H9 (cell line): ENCODE measurements around the gene NPAS2. TPM values are rescaled to one million over a fixed set of nuclear protein-coding genes. Genes with fewer than 3 reads are reported as not detected.
A peak's percentile ranks its signal among the peaks of the same experiment; 100 is the strongest.

Source experiments
- DNase-seq: peaks from one replicate; pipeline ENCODE4 v3.0.0-alpha.2; 2017
- H2AFZ ChIP-seq: one replicate; pipeline ENCODE4 v1.6.1; 2013; ENCODE audit warnings: mild to moderate bottlenecking, low read length, control low read depth, moderate library complexity
- H2AK5ac ChIP-seq: 2 replicates; pipeline ENCODE4 v1.6.1; 2013; ENCODE audit warnings: low read length, control low read depth, mixed read lengths; ENCODE audit not compliant: insufficient read length
- H2BK120ac ChIP-seq: one replicate; pipeline ENCODE4 v1.6.1; 2013; ENCODE audit warnings: low read depth, mild to moderate bottlenecking, low read length, control low read depth, inconsistent platforms; ENCODE audit not compliant: poor library complexity, severe bottlenecking
- H2BK12ac ChIP-seq: 2 replicates; pipeline ENCODE4 v1.6.1; 2013; ENCODE audit warnings: low read length, control low read depth, mixed read lengths, low read depth; ENCODE audit not compliant: insufficient read length
- H2BK15ac ChIP-seq: 2 replicates; pipeline ENCODE4 v1.6.1; 2013; ENCODE audit warnings: low read depth, low read length, control low read depth
- H2BK20ac ChIP-seq: one replicate; pipeline ENCODE4 v1.6.1; 2013; ENCODE audit warnings: low read depth, mild to moderate bottlenecking, low read length, control low read depth, inconsistent platforms; ENCODE audit not compliant: poor library complexity, severe bottlenecking
- H2BK5ac ChIP-seq: 2 replicates; pipeline ENCODE4 v1.6.1; 2013; ENCODE audit warnings: low read length, control low read depth, mixed read lengths; ENCODE audit not compliant: insufficient read length
- H3K14ac ChIP-seq: 2 replicates; pipeline ENCODE4 v1.6.1; 2013; ENCODE audit warnings: low read length, control low read depth; ENCODE audit not compliant: insufficient read depth
- H3K18ac ChIP-seq: 2 replicates; pipeline ENCODE4 v1.6.1; 2013; ENCODE audit warnings: low read depth, mild to moderate bottlenecking, mixed read lengths, low read length, control low read depth; ENCODE audit not compliant: insufficient read length
- H3K23ac ChIP-seq: 2 replicates; pipeline ENCODE4 v1.6.1; 2013; ENCODE audit warnings: low read length, control low read depth, mixed read lengths, low read depth; ENCODE audit not compliant: insufficient read length
- H3K23me2 ChIP-seq: 2 replicates; pipeline ENCODE4 v1.6.1; 2013; ENCODE audit warnings: low read depth, mild to moderate bottlenecking, mixed read lengths, low read length, control low read depth; ENCODE audit not compliant: insufficient read length, poor library complexity, severe bottlenecking
- H3K27ac ChIP-seq: 2 replicates; pipeline ENCODE4 v1.5.1; 2013; ENCODE audit warnings: low read length, control low read depth, mixed read lengths, low read depth; ENCODE audit not compliant: insufficient read length
- H3K27me3 ChIP-seq: 2 replicates; pipeline ENCODE4 v1.6.1; 2013; ENCODE audit warnings: low read length, control low read depth, inconsistent platforms; ENCODE audit not compliant: insufficient read depth
- H3K4ac ChIP-seq: 2 replicates; pipeline ENCODE4 v1.6.1; 2013; ENCODE audit warnings: low read depth, mild to moderate bottlenecking, control low read depth, inconsistent platforms, low read length, moderate library complexity
- H3K4me1 ChIP-seq: 2 replicates; pipeline ENCODE4 v1.6.1; 2013; ENCODE audit warnings: low read length, control low read depth, inconsistent platforms; ENCODE audit not compliant: insufficient read depth
- H3K4me2 ChIP-seq: 2 replicates; pipeline ENCODE4 v1.6.1; 2013; ENCODE audit warnings: low read length, control low read depth, mixed read lengths; ENCODE audit not compliant: insufficient read length, insufficient read depth
- H3K56ac ChIP-seq: 2 replicates; pipeline ENCODE4 v1.6.1; 2013; ENCODE audit warnings: low read depth, mild to moderate bottlenecking, mixed read lengths, low read length, control low read depth; ENCODE audit not compliant: insufficient read length
- H3K79me1 ChIP-seq: 2 replicates; pipeline ENCODE4 v1.6.1; 2013; ENCODE audit warnings: low read depth, mild to moderate bottlenecking, moderate library complexity, low read length, control low read depth, inconsistent platforms; ENCODE audit not compliant: insufficient read depth, poor library complexity, severe bottlenecking
- H3K79me2 ChIP-seq: 2 replicates; pipeline ENCODE4 v1.6.1; 2013; ENCODE audit warnings: low read length, control low read depth, inconsistent platforms; ENCODE audit not compliant: insufficient read depth
- H3K9ac ChIP-seq: 2 replicates; pipeline ENCODE4 v1.6.1; 2013; ENCODE audit warnings: low read length, control low read depth, mixed read lengths; ENCODE audit not compliant: insufficient read length; ENCODE audit errors: extremely low read depth
- H3K9me3 ChIP-seq: one replicate; pipeline ENCODE4 v1.6.1; 2013; ENCODE audit warnings: low read depth, low read length, inconsistent platforms; ENCODE audit not compliant: control insufficient read depth
- H3T11ph ChIP-seq: one replicate; pipeline ENCODE4 v1.6.1; 2013; ENCODE audit warnings: mild to moderate bottlenecking, low read length, control low read depth, inconsistent platforms
- H4K20me1 ChIP-seq: one replicate; pipeline ENCODE4 v1.6.1; 2013; ENCODE audit not compliant: control insufficient read depth, insufficient read length, insufficient read depth
- H4K5ac ChIP-seq: 2 replicates; pipeline ENCODE4 v1.6.1; 2013; ENCODE audit warnings: low read depth, mild to moderate bottlenecking, mixed read lengths, low read length, control low read depth; ENCODE audit not compliant: insufficient read length
- H4K8ac ChIP-seq: replicated peaks from 2 replicates; pipeline ENCODE4 v1.6.1; 2013; ENCODE audit warnings: low read length, control low read depth, mixed read lengths, low read depth; ENCODE audit not compliant: insufficient read length
- H4K91ac ChIP-seq: 2 replicates; pipeline ENCODE4 v1.6.1; 2013; ENCODE audit warnings: low read depth, mild to moderate bottlenecking, moderate library complexity, mixed read lengths, low read length, control low read depth; ENCODE audit not compliant: insufficient read length
- H3K27ac Mint-ChIP-seq, 3 experiments: 2 replicates in 2 of 3; 3 replicates in 1 of 3; pipeline ENCODE4 v1.8.0; 2020 to 2021; ENCODE audit warnings: mixed read lengths in 3 of 3, mild to moderate bottlenecking in 1 of 3, moderate library complexity in 1 of 3
- H3K27me3 Mint-ChIP-seq: 2 replicates; pipeline ENCODE4 v1.8.0; 2021; ENCODE audit warnings: low read depth, mild to moderate bottlenecking, moderate library complexity, mixed read lengths
- H3K36me3 Mint-ChIP-seq, 3 experiments: 2 replicates in 2 of 3; 3 replicates in 1 of 3; pipeline ENCODE4 v1.8.0; 2020 to 2021; ENCODE audit warnings: low read depth in 3 of 3, mixed read lengths in 3 of 3; ENCODE audit not compliant: insufficient read depth in 1 of 3
- H3K4me1 Mint-ChIP-seq, 2 experiments: 2 replicates each; pipeline ENCODE4 v1.8.0; 2020; ENCODE audit warnings: mixed read lengths in 2 of 2
- H3K4me3 Mint-ChIP-seq, 2 experiments: 2 replicates in 1 of 2; 3 replicates in 1 of 2; pipeline ENCODE4 v1.8.0; 2020 to 2021; ENCODE audit warnings: mild to moderate bottlenecking in 2 of 2, mixed read lengths in 2 of 2, moderate library complexity in 1 of 2
- H3K9me3 Mint-ChIP-seq, 2 experiments: 2 replicates in 1 of 2; 3 replicates in 1 of 2; pipeline ENCODE4 v1.8.0; 2020; ENCODE audit warnings: mild to moderate bottlenecking in 2 of 2, mixed read lengths in 2 of 2, moderate library complexity in 1 of 2
- WGBS: extraction: QIAGEN DNeasy Blood & Tissue Kit; methylation state at CpG from one replicate; pipeline ENCODE4 v1.1.7; 2013; ENCODE audit warnings: missing lambda C conversion rate, low lambda C conversion rate, mixed read lengths; ENCODE audit not compliant: insufficient read length; ENCODE audit errors: extremely low coverage; 5-methylcytosine and 5-hydroxymethylcytosine counted together
- total RNA-seq: library from RNA; stranded (reverse); gene quantifications from 2 replicates; pipeline ENCODE4 v1.2.1, GENCODE V29; 2021
- TF ChIP-seq, protein P1 (sequence below): fragments of 200-600 bp; sonication (generic); conservative IDR thresholded peaks from 3 replicates; pipeline ENCODE4 v1.8.0; 2021; ENCODE audit warnings: antibody characterized with exemption, mild to moderate bottlenecking

NPAS2 gene
- total RNA-seq, 1 experiment from 2014 or later: 1.3 TPM

DNA sequence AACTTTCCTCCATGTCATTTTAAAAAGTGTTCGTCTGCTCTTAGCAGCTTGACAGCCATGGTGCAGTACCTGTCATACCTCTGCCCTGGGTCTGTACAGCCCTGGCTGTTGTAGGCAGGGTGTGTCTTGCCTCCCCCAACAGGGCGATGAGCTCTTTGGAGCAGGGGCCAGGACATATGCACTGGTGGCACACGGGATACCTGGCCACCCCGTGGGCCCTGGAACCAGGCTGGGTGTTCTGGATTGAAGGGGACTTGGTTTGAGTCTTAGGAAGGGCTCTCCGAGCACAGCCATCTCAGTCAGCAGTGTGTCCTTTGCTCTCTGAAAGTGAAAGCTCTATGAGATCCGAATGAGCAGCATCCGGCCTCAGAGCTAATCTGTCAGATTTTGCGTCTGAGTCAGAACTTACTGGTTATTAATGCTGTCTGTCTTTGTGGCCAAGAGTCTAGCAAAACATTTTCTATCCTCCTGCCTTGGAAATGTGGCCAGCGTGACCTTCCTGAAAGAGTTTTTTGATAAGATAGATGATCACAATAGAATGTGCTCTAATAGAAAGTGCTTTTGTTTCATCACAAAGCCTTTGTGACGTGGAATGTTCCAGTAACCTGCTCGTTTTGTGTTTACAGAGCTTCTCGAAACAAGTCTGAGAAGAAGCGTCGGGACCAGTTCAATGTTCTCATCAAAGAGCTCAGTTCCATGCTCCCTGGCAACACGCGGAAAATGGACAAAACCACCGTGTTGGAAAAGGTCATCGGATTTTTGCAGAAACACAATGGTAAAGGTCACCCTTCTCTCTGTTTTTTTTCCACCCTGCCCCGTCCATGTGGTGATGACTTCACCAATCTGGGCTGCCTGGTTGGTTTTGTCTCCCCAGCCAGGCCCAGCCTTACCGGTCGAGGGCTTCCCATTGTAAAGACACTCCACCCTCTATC lies 104.8 kb downstream of the NPAS2 start:
- no peak overlapping the region for H3K4me3 Mint-ChIP-seq
- no peak overlapping the region for H3K4me2 ChIP-seq

More for the DNA sequence above, 104.8 kb downstream of the NPAS2 start:
- H3K79me2 ChIP-seq: no peaks in the 10 kb centered on the region
- no peaks in the 10 kb centered on the region for H3K27me3 ChIP-seq
- H2AFZ ChIP-seq: no peak overlapping the region
- no peak overlapping the region for H3T11ph ChIP-seq
- H2BK20ac ChIP-seq: no peak overlapping the region
- no peak overlapping the region for H3K4ac ChIP-seq
- no peak overlapping the region for H2BK12ac ChIP-seq
- H2AK5ac ChIP-seq: no peak overlapping the region
- H4K91ac ChIP-seq: no peak overlapping the region
- Mint-ChIP-seq H3K27me3 (peaks cover 2% of the 10 kb centered on the region; the same call in 1 of the 2 replicates), H3K9me3 (no peaks in the 10 kb centered on the region), H3K4me1 (no peaks in the 10 kb centered on the region), H3K27ac (no peak overlapping the region), H3K36me3 (no peaks in the 10 kb centered on the region)
- H4K5ac ChIP-seq: no peak overlapping the region
- TF ChIP-seq, protein P1, sequence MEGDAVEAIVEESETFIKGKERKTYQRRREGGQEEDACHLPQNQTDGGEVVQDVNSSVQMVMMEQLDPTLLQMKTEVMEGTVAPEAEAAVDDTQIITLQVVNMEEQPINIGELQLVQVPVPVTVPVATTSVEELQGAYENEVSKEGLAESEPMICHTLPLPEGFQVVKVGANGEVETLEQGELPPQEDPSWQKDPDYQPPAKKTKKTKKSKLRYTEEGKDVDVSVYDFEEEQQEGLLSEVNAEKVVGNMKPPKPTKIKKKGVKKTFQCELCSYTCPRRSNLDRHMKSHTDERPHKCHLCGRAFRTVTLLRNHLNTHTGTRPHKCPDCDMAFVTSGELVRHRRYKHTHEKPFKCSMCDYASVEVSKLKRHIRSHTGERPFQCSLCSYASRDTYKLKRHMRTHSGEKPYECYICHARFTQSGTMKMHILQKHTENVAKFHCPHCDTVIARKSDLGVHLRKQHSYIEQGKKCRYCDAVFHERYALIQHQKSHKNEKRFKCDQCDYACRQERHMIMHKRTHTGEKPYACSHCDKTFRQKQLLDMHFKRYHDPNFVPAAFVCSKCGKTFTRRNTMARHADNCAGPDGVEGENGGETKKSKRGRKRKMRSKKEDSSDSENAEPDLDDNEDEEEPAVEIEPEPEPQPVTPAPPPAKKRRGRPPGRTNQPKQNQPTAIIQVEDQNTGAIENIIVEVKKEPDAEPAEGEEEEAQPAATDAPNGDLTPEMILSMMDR: no peak
- H3K9ac ChIP-seq: no peak overlapping the region
- H4K20me1 ChIP-seq: no peaks in the 10 kb centered on the region
- DNase-seq: peak; percentile 8
- no peaks in the 10 kb centered on the region for H3K9me3 ChIP-seq
- H3K79me1 ChIP-seq: no peaks in the 10 kb centered on the region
- H3K18ac ChIP-seq: no peak overlapping the region
- H3K14ac ChIP-seq: no peak overlapping the region
- H3K27ac ChIP-seq: no peak overlapping the region
- H3K23me2 ChIP-seq: no peaks in the 10 kb centered on the region
- no peaks in the 10 kb centered on the region for H3K4me1 ChIP-seq
- H2BK5ac ChIP-seq: no peak overlapping the region
- H4K8ac ChIP-seq: no peak overlapping the region
- no peak overlapping the region for H3K23ac ChIP-seq
- no CpG with 5 or more reads among the region's 21 CpGs for WGBS
- H2BK15ac ChIP-seq: no peak overlapping the region
- no peak overlapping the region for H2BK120ac ChIP-seq
- H3K56ac ChIP-seq: no peak overlapping the region
